Erythroblast (primary cell): ENCODE data around the gene P2RX6.

ENCODE experiments used
- GATA1 ChIP-seq: IDR thresholded peaks from 2 replicates; pipeline ENCODE4 v1.6.1; 2011; ENCODE audit warnings: low read depth, mild to moderate bottlenecking, control low read depth, low read length, moderate library complexity
- POLR2A ChIP-seq: IDR thresholded peaks from 2 replicates; pipeline ENCODE4 v1.6.1; 2011; ENCODE audit warnings: mild to moderate bottlenecking, low read length

DNA sequence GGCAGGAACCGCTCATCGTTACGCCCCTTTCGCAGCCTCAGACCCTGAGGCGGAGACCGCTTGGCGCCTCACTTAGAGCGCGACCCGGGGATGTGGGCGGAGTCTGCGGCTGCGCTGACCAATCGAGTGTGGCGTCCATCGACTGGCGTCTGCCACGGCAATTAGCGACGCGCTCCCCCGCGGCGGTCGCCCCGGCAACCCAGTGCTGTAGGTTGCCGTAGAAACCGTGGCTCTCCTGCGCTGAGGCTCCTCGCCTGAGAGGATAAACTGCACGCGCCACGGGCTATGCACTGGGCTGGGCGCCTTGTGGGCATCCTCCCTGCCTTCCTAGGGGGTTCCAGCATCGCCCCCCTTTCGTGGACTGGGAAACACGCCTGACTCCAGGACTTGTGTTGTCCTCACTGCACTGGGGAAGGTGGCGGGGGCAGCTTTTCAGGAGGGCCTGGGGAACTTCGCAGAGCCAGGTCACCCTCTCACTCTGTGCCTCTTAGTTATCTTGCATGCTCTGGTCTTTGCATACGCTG, 701 bp upstream of the P2RX6 start:
- no peak for TF ChIP-seq POLR2A
- no peak for TF ChIP-seq GATA1
